Thyroid gland (tissue), 4 donors: ENCODE results near the gene ETHE1.

ENCODE experiments used
- CTCF ChIP-seq, 6 experiments: fragments of 200-600 bp in 3 of 6; fragments of 450-650 bp in 3 of 6; sonication (generic) in 3 of 6; IDR thresholded peaks; one replicate each; pipeline ENCODE4 v1.5.1; 2016 to 2019; ENCODE audit warnings: antibody characterized with exemption in 6 of 6, mild to moderate bottlenecking in 2 of 6, inconsistent platforms in 1 of 6, moderate library complexity in 1 of 6
- POLR2A ChIP-seq, 2 donors: fragments of 450-650 bp; IDR thresholded peaks; one replicate each; pipeline ENCODE4 v1.6.1; 2017; ENCODE audit warnings: antibody characterized with exemption in 2 of 2, mild to moderate bottlenecking in 2 of 2, moderate library complexity in 1 of 2

DNA sequence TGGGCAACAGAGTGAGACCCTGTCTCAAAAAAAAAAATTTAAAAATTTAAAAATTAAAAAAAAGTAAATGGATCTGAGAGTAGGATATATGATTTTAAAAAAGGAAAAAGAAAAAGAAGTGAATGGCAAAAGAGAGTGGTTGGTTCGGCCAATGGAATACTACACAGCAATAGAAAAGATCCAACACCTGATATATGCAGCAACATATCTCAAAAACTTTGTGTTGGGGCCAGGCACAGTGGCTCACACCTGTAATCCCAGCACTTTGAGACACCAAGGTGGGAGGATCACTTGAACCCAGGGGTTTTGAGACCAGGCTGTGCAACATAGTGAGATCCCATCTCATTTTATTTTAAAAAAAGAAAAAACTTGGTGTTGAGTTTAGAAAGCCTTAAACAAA lies 60.2 kb downstream of the ETHE1 start:
- no peak for TF ChIP-seq POLR2A (IDR thresholded peaks at IDR 0.05)
- TF ChIP-seq CTCF (IDR thresholded peaks at IDR 0.05), result no peak
